Tongue (tissue), 2 donors: ENCODE results near the gene MKI67. TPM values are rescaled to one million over a fixed set of nuclear protein-coding genes. Genes with fewer than 3 reads are reported as not detected.
"Not testable (repeated sequence)": the region's sequence is repeated elsewhere in the genome, so short reads cannot be mapped to it uniquely, and the experiment has no call there.

Source experiments
- DNase-seq: peaks from one replicate; pipeline ENCODE4 v3.0.0-alpha.2; 2015
- total RNA-seq: library from RNA; depleted of rRNA; stranded (reverse); fragments of >200 nt; gene quantifications from one replicate; pipeline ENCODE4 v1.2.3, GENCODE V29; 2014

The MKI67 gene
- total RNA-seq, 1 donor from 2014 or later: 24.8 TPM

GRCh38 chr10:128103229-128103714, 23.0 kb downstream of the MKI67 start:
- DNase-seq: no peak

- no peak for DNase-seq
These were observed 23.6 kb downstream of the MKI67 start for GRCh38 chr10:128102480-128103228.

GRCh38 chr10:128101901-128102300, 24.3 kb downstream of the MKI67 start:
- DNase-seq: no peak

GRCh38 chr10:128099901-128100300, 26.3 kb downstream of the MKI67 start:
- no peak for DNase-seq

GRCh38 chr10:128098631-128099030, 27.6 kb downstream of the MKI67 start:
- DNase-seq: no peak

- DNase-seq: no peak
These were observed 28.4 kb downstream of the MKI67 start for GRCh38 chr10:128097783-128098182.

- no peak for DNase-seq
These were observed 29.6 kb downstream of the MKI67 start for GRCh38 chr10:128096486-128097199.

- DNase-seq: no peak
These were observed 30.3 kb downstream of the MKI67 start for GRCh38 chr10:128095753-128096469.

- DNase-seq: no peak
These were observed 31.0 kb downstream of the MKI67 start for GRCh38 chr10:128095027-128095752.

GRCh38 chr10:128094596-128094995, 31.6 kb downstream of the MKI67 start:
- not testable (repeated sequence) for DNase-seq

GRCh38 chr10:128092454-128092853, 33.8 kb downstream of the MKI67 start:
- DNase-seq: no peak

GRCh38 chr10:128091636-128092210, 34.5 kb downstream of the MKI67 start:
- no peak for DNase-seq

- peak; percentile 19 for DNase-seq
These were observed 38.1 kb downstream of the MKI67 start for GRCh38 chr10:128087884-128088709.

GRCh38 chr10:128087146-128087883, 38.9 kb downstream of the MKI67 start:
- DNase-seq: no peak

GRCh38 chr10:128086003-128086863, 40.0 kb downstream of the MKI67 start:
- DNase-seq: peak; percentile 36

- DNase-seq: no peak
These were observed 41.2 kb downstream of the MKI67 start for GRCh38 chr10:128084991-128085390.

GRCh38 chr10:128084364-128084763, 41.9 kb downstream of the MKI67 start:
- no peak for DNase-seq

- DNase-seq: no peak
These were observed 42.9 kb downstream of the MKI67 start for GRCh38 chr10:128083191-128083895.
